ENCODE measurements around the gene DNAJC7. TPM values are rescaled to one million over a fixed set of nuclear protein-coding genes. Genes with fewer than 3 reads are reported as not detected.

DNAJC7 gene
- total RNA-seq, 1 donor from 2014 or later, result 47.7 TPM

- DNase-seq (ENCODE audit: low read depth) (no peak), FAIRE-seq (peak; percentile 87)
- Histone ChIP-seq H3K27me3 (ENCODE audit: control insufficient read depth, insufficient read depth, low read length) (peaks cover 5% of the 10 kb centered on the region), H3K36me3 (ENCODE audit: control insufficient read depth, insufficient read depth, low read length) (no peaks in the 10 kb centered on the region), H3K4me3 (ENCODE audit: low read depth, low read length) (no peak overlapping the region)
- no peak for TF ChIP-seq CTCF (IDR thresholded peaks at IDR 0.05; ENCODE audit: insufficient read depth, low read length, severe bottlenecking)
Observed at GRCh38 chr17:42053731-42054500, 36.7 kb upstream of the DNAJC7 start.

GRCh38 chr17:42052346-42052877, 35.2 kb upstream of the DNAJC7 start:
- TF ChIP-seq CTCF (IDR thresholded peaks at IDR 0.05; ENCODE audit: insufficient read depth, low read length, severe bottlenecking), result no peak
- Histone ChIP-seq H3K27me3 (ENCODE audit: control insufficient read depth, insufficient read depth, low read length) (peaks cover 5% of the 10 kb centered on the region), H3K4me3 (ENCODE audit: low read depth, low read length) (no peak overlapping the region), H3K36me3 (ENCODE audit: control insufficient read depth, insufficient read depth, low read length) (no peaks in the 10 kb centered on the region)
- DNase-seq (ENCODE audit: low read depth), result no peak
- FAIRE-seq, result no peak

DNA sequence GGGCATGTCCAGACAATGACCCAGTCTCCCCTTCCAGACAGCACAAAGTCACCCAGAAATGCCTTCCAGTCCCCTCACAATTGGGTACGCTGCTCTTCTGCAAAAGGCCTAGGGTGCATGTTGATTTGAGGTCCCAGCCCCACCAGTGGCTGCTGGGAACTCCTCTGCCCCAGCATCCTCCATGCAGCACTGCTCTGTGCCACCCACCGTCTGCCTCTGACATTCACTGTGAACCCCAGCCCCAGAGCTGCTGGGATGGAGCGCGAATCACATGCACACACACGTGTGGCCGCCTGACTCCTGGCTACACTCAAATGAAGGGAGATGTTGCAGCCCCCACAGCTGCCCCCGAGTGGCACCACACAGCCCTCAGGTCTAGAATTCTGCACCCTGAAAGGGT, 34.4 kb upstream of the DNAJC7 start:
- FAIRE-seq, result no peak
- TF ChIP-seq CTCF (IDR thresholded peaks at IDR 0.05; ENCODE audit: insufficient read depth, low read length, severe bottlenecking), result no peak
- Histone ChIP-seq H3K4me3 (ENCODE audit: low read depth, low read length) (no peak overlapping the region), H3K36me3 (ENCODE audit: control insufficient read depth, insufficient read depth, low read length) (no peaks in the 10 kb centered on the region), H3K27me3 (ENCODE audit: control insufficient read depth, insufficient read depth, low read length) (peaks cover 5% of the 10 kb centered on the region)
- no peak for DNase-seq (ENCODE audit: low read depth)

DNA sequence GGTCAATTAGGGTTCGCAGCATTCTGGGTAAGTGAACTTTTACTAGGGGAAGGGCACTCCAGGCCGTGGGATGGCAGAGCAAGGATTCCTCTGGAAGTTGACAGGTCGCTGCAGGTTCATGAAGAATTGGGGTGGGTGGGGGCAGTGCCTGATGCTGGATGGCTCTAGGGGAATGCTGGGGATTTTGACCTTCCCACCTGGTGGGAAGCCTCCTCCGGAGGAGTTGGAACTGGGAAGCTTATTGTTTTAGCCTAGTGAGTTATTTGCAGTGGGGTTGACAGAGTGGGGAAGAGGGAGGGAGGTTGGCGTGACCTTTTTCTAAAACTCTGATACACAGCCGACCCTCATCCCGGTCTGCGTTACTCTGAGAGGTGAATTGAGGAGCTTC, 33.8 kb upstream of the DNAJC7 start:
- DNase-seq (ENCODE audit: low read depth), result no peak

GRCh38 chr17:42050393-42051012, 33.3 kb upstream of the DNAJC7 start, which contains the start of gene C17orf113:
Gene C17orf113 (minus strand): TSS chr17:42050601. CDS start chr17:42043376, 7,225 bp downstream.
- DNase-seq (ENCODE audit: low read depth) (no peak), FAIRE-seq (no peak)
- peak; percentile 41 for TF ChIP-seq CTCF (IDR thresholded peaks at IDR 0.05; ENCODE audit: insufficient read depth, low read length, severe bottlenecking)
- H3K4me3 ChIP-seq (ENCODE audit: low read depth, low read length), result peak within 1 kb of the TSS; percentile 56
- H3K36me3 ChIP-seq (ENCODE audit: control insufficient read depth, insufficient read depth, low read length), result no peaks in the 10 kb centered on the region
- H3K27me3 ChIP-seq (ENCODE audit: control insufficient read depth, insufficient read depth, low read length), result peaks cover 2% of the 10 kb centered on the region

More for the DNA sequence above, 33.8 kb upstream of the DNAJC7 start:
- Histone ChIP-seq H3K36me3 (ENCODE audit: control insufficient read depth, insufficient read depth, low read length) (no peaks in the 10 kb centered on the region), H3K4me3 (ENCODE audit: low read depth, low read length) (peak overlapping the region; percentile 56), H3K27me3 (ENCODE audit: control insufficient read depth, insufficient read depth, low read length) (peaks cover 5% of the 10 kb centered on the region)
- TF ChIP-seq CTCF (IDR thresholded peaks at IDR 0.05; ENCODE audit: insufficient read depth, low read length, severe bottlenecking), result no peak
- FAIRE-seq, result no peak

All from bronchial epithelial cell (primary cell).